Measurements from ENCODE around the gene RBMS2.
A peak's percentile ranks its signal among the peaks of the same experiment; 100 is the strongest.
"Not testable (repeated sequence)": the region's sequence is repeated elsewhere in the genome, so short reads cannot be mapped to it uniquely, and the experiment has no call there.

The RBMS2 gene

DNA sequence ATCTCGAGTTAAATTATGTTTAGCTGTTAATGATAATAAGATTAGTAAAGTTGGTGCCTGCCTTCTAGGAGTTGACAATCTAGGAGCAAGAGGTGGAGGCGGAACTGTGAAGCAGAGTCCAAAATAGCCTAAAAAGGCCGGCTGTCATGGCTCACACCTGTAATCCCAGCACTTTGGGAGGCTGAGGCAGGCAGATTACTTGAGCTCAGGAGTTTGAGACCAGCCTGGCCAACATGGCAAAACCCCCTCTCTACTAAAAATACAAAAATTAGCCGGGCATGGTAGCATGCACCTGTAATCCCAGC is 7.7 kb upstream of the RBMS2 start:
- not testable (repeated sequence) for DNase-seq (ENCODE audit: low read depth, low spot score); H3K27ac ChIP-seq

DNA sequence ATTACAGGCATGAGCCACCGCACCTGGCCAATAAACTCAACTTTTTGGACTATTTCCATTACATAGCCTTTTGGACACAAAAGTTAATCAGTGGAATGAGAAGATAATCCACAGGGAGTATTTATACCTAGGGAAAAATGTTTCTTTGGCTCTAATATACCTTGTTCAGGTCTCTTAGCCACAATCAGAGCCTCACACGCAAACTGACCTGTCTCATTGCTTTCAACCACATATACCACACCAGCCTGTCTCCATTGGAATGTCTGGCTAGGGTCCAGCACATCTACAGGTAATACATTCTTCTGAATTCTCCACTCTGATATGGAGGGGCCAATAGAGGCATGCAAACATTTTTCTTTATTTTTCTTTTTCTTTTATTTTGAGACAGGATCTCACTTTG is 3.8 kb upstream of the RBMS2 start:
- no peak for DNase-seq (ENCODE audit: low read depth, low spot score)
- peak overlapping the region; percentile 95 for H3K27ac ChIP-seq

DNA sequence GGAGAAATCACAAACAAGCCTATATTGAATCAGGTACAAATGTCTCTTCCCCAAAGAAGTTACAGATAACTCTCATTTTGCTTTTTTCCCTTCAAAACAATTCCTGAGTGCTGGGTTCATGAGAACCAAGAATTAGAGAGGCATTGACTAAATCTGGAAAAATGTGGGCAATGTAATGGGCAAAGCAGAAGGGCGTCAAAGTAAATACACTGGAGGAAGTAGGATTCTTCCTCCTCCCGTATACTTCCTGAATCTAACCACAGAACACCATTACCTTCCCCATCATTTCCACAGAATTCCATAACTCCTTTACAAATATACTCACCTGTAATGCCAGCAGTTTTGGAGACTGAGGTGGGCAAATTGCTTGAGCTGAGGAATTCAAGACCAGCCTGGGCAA is 3.0 kb upstream of the RBMS2 start:
- no peak for DNase-seq (ENCODE audit: low read depth, low spot score)
- peak overlapping the region; percentile 95 for H3K27ac ChIP-seq

DNA sequence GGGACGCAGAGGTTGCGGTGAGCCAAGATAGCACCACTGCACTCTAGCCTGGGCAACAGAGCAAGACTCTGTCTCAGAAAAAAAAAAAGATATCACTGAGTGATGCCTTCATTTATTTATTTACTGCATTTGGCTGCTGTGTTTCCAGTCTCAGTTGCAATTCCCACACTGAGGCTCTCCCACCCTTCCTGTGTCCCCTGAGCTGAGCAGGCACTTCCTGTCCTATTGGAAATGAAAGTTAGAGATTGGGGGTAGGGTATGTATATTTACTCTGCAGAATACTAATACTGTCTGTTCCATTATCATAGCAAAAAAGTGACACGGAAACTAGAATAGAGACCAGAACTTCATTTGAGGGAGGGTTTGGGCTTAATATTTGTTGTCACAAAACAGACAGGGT is 1.6 kb upstream of the RBMS2 start:
- DNase-seq (ENCODE audit: low read depth, low spot score), result no peak
- H3K27ac ChIP-seq, result peak overlapping the region; percentile 95

- no peak for DNase-seq (ENCODE audit: low read depth, low spot score)
- peak overlapping the region; percentile 95 for H3K27ac ChIP-seq
Observed at GRCh38 chr12:56520506-56520905, 1.1 kb upstream of the RBMS2 start.

DNA sequence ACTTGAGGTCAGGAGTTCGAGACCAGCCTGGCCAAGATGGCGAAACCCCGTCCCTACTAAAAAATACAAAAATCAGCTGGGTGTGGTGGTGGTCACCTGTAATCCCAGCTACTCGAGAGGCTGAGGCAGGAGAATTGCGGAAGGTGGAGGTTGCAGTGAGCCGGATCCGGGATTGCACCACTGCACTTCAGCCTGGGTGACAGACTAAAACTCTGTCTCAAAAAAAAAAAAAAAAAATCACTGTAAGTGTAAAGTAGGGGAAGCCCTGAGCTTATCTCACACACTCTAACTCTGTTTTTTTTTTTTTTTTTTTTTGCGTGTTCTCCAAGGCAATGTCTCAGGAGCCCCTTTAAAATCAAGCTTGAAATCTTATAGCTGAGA is 421 bp upstream of the RBMS2 start:
- DNase-seq (ENCODE audit: low read depth, low spot score), result no peak
- H3K27ac ChIP-seq, result peak overlapping the region; percentile 95

DNA sequence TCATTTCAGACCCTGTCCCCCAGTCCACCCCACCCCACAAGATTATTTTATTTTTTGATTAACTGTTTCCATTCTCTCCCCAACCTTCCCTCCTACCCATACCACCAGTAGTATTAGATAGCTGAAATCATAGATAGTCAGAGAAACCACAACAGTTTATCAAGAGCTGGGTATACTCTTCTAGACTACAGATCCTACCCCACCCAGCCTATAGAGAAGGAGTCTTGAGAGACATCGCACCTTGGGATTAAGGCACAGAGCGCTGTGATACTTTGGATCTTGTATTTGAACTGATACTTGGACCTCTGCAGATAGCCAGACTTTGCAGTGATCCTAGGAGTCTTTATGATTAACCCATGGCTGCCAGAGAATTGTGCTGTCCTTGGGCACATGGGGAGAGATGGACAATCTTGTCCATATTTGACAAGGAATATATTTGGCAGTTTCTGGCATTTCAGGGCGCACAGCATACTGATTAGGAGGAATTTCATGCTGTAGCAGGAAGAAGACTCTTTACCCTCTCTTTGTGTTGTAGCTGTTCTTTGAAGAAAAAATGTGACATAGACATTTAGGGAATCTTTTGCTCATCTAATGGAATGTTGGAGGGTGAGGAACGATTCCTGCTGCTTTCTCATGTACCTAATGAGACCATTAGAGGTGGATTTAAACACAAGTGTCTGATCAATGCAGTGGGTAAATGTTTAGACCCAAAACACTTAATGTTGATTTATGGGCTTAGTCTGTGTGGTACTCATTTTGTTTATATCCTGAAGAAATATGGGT is 982 bp downstream of the RBMS2 start:
- H3K27ac ChIP-seq, result peak overlapping the region; percentile 95

DNA sequence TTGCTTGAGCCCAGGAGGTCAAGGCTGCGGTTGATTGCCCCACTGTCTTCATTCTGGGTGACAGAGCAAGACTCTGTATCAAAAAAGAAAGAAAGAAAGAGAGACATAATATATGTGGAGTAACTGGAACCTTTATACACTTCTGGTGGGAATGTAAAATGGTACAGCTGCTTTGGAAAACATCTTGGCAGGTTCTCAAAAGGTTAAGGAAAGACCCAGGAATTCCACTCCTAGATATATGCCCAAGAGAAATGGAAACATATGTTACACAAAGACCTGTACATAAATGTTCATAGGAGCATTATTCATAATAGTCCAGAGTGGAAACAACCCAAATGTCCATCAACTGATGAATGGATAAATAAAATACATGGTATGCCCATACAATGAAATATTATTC is 7.2 kb downstream of the RBMS2 start:
- no peak for DNase-seq (ENCODE audit: low read depth, low spot score)
- H3K27ac ChIP-seq, result peak overlapping the region; percentile 95

More for the DNA sequence above, 982 bp downstream of the RBMS2 start:
- no peak for DNase-seq (ENCODE audit: low read depth, low spot score)

DNA sequence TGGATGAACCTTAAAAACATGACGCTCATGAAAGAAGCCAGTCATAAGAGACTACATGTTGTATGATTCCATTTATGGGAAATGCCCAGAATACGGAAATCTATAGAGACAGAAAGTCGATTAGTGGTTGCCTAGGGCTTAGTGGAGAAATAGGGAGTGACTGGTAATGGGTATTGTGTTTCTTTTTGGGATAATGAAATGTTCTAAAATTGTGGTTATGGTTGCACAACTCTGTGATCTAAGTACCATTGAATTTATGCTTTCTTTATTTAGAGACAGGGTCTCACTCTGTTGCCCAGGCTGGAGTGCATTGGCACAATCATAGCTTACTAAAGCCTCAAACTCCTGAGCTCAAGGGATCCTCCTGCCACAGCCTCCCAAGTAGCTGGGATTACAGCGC is 8.0 kb downstream of the RBMS2 start:
- DNase-seq (ENCODE audit: low read depth, low spot score), result no peak
- H3K27ac ChIP-seq, result no peak overlapping the region

GRCh38 chr12:56530390-56531055 is 8.9 kb downstream of the RBMS2 start:
- no peak for DNase-seq (ENCODE audit: low read depth, low spot score)
- no peak overlapping the region for H3K27ac ChIP-seq

- DNase-seq (ENCODE audit: low read depth, low spot score), result no peak
- H3K27ac ChIP-seq, result peak overlapping the region; percentile 23
Observed at GRCh38 chr12:56537546-56537945, 15.9 kb downstream of the RBMS2 start.

- no peak for DNase-seq (ENCODE audit: low read depth, low spot score)
- no peak overlapping the region for H3K27ac ChIP-seq
Observed at GRCh38 chr12:56541631-56542030, 20.0 kb downstream of the RBMS2 start.

GRCh38 chr12:56542164-56542563 is 20.5 kb downstream of the RBMS2 start:
- H3K27ac ChIP-seq, result no peak overlapping the region
- no peak for DNase-seq (ENCODE audit: low read depth, low spot score)

- no peak overlapping the region for H3K27ac ChIP-seq
- no peak for DNase-seq (ENCODE audit: low read depth, low spot score)
Observed at GRCh38 chr12:56545023-56545604, 23.5 kb downstream of the RBMS2 start.

- H3K27ac ChIP-seq, result no peak overlapping the region
- no peak for DNase-seq (ENCODE audit: low read depth, low spot score)
Observed at GRCh38 chr12:56546680-56547079, 25.1 kb downstream of the RBMS2 start.

- DNase-seq (ENCODE audit: low read depth, low spot score), result no peak
- H3K27ac ChIP-seq, result no peak overlapping the region
Observed at GRCh38 chr12:56551070-56551469, 29.4 kb downstream of the RBMS2 start.

DNA sequence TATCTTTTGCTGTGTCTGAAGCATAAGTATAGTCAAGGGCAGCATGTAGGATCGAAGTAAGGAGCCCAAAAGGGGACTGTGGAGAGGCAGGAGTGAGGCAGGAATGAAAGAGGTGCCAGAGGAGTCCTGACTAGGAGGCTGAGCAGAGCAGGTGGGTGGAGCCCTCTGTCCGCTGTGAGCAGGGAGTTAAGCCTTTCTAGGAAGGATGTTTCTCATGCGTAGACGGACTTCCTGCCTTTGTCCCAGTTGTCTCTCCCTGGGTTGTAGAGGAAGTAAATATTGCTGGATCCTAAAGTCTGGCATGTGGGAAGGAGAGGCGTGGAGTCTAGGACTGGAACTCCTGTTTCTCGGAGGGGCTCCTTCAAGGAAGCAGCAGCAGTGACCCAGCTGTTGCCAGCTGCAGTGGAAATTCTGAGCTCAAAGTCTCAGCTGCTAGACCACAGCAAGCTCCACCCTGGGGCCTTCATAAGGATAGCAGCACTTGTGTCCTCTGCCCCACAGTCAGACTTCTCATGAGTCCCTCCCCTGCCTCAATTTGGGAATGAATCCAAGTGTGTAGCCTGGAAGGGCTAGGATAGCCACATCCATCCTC is 44.0 kb downstream of the RBMS2 start:
- H3K27ac ChIP-seq, result no peak overlapping the region
- DNase-seq (ENCODE audit: low read depth, low spot score), result no peak

DNA sequence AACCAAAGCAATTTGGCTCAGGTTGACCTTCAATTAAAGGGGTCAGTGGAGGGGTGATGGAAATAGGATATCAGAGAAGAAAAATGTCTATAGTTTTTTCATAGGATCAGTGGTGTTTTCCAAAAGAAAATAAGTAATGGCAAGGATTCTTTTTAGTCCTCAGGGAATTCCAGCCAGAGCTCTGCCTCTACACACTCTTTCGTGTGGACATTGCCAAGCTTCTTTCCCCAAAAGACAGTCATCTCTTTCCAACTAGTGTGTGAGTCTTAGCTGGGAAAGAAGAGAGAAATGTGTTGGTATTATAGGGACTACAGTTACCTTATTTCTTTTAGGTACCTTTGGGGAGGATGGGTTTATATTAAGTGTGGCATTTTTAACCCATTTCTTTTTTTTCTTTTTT is 46.5 kb downstream of the RBMS2 start:
- DNase-seq (ENCODE audit: low read depth, low spot score), result no peak
- no peak overlapping the region for H3K27ac ChIP-seq

GRCh38 chr12:56571121-56571520 is 49.5 kb downstream of the RBMS2 start:
- no peak for DNase-seq (ENCODE audit: low read depth, low spot score)
- H3K27ac ChIP-seq, result no peak overlapping the region

DNA sequence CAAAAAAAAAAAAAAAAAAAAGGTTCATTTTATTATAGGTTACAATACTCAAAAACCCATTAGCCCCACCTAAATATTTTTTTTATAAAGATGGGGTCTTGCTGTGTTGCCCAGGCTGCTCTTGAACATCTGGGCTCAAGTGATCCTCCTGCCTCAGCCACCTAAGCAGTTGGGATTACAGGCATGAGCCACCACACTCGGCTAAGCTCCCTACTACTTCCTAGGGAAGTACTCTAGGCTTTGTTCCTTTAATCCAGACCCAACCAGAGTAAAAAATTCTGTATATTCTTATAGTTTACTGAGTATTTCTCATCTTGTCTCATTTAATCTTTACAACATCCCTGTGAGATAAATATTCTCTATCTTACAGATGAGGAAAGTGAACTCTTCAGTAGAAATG is 50.7 kb downstream of the RBMS2 start:
- peak overlapping the region; percentile 50 for H3K27ac ChIP-seq
- DNase-seq (ENCODE audit: low read depth, low spot score), result no peak

DNA sequence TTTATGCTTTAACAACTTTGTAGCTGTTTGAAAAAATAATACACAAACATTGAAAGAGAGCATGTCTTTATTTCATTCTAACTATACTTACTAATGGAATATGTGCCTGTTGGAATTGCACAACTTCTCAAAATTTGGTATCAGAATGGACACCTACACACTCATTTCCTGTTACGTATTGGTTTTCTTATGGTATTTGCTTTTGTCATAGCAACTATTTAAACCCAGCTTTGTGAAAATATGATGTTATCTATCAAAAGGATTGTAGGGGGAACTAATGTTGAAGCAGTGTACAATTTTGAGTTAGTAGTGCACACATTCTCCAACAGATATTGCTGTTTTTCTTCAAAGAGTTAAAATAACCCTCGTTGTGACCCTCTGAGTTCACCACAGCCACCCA is 52.6 kb downstream of the RBMS2 start:
- peak overlapping the region; percentile 50 for H3K27ac ChIP-seq
- no peak for DNase-seq (ENCODE audit: low read depth, low spot score)
